Hematopoietic multipotent progenitor cell treated with erythropoietin and hydrocortisone succinate and interleukin-3 and kit ligand, for 4 days (in vitro differentiated cells): ENCODE data around the gene SIX2.
"Not testable (repeated sequence)": the region's sequence is repeated elsewhere in the genome, so short reads cannot be mapped to it uniquely, and the experiment has no call there.

Source experiments
- DNase-seq: peaks from one replicate; pipeline ENCODE4 v3.0.0-alpha.2; 2015

The SIX2 gene

GRCh38 chr2:45009303-45009927, at the start of gene SIX2:
Gene SIX2, minus strand, starts transcription at chr2:45009452. Its CDS starts 342 bp downstream, at chr2:45009110.
- DNase-seq: peak; percentile 77

- no peak for DNase-seq
Measured at GRCh38 chr2:45055162-45055605, 45.9 kb upstream of the SIX2 start.

GRCh38 chr2:45053966-45054365, 44.7 kb upstream of the SIX2 start:
- no peak for DNase-seq

GRCh38 chr2:45052388-45052928, 43.2 kb upstream of the SIX2 start:
- no peak for DNase-seq

GRCh38 chr2:45049569-45050336, 40.5 kb upstream of the SIX2 start:
- DNase-seq: no peak

GRCh38 chr2:45047301-45047700, 38.0 kb upstream of the SIX2 start:
- DNase-seq: no peak

- DNase-seq: no peak
Measured at GRCh38 chr2:45046786-45047185, 37.5 kb upstream of the SIX2 start.

- no peak for DNase-seq
Measured at GRCh38 chr2:45045706-45046105, 36.5 kb upstream of the SIX2 start.

GRCh38 chr2:45044916-45045315, 35.7 kb upstream of the SIX2 start:
- no peak for DNase-seq

- no peak for DNase-seq
Measured at GRCh38 chr2:45043174-45043573, 33.9 kb upstream of the SIX2 start.

GRCh38 chr2:45042401-45042800, 33.1 kb upstream of the SIX2 start:
- no peak for DNase-seq

GRCh38 chr2:45040786-45041185, 31.5 kb upstream of the SIX2 start:
- no peak for DNase-seq

- not testable (repeated sequence) for DNase-seq
Measured at GRCh38 chr2:45039804-45040203, 30.6 kb upstream of the SIX2 start.

GRCh38 chr2:45038861-45039260, 29.6 kb upstream of the SIX2 start:
- DNase-seq: not testable (repeated sequence)

GRCh38 chr2:45033302-45033701, 24.1 kb upstream of the SIX2 start:
- no peak for DNase-seq

GRCh38 chr2:45031028-45031427, 21.8 kb upstream of the SIX2 start:
- DNase-seq: no peak

- DNase-seq: no peak
Measured at GRCh38 chr2:45030553-45030952, 21.3 kb upstream of the SIX2 start.

- no peak for DNase-seq
Measured at GRCh38 chr2:45029215-45029614, 20.0 kb upstream of the SIX2 start.

- no peak for DNase-seq
Measured at GRCh38 chr2:45028276-45028675, 19.0 kb upstream of the SIX2 start.

GRCh38 chr2:45026924-45027450, 17.7 kb upstream of the SIX2 start:
- no peak for DNase-seq

- peak; percentile 52 for DNase-seq
Measured at GRCh38 chr2:45024600-45025291, 15.5 kb upstream of the SIX2 start.

GRCh38 chr2:45024097-45024496, 14.8 kb upstream of the SIX2 start:
- DNase-seq: no peak

- DNase-seq: no peak
Measured at GRCh38 chr2:45020439-45020838, 11.2 kb upstream of the SIX2 start.
